GM12874 (cell line): Measurements from ENCODE around the gene SGTA.

Source experiments
- CTCF ChIP-seq: IDR thresholded peaks from 2 replicates; pipeline ENCODE4 v1.5.1; 2011; ENCODE audit warnings: low read depth, mild to moderate bottlenecking, control low read depth, low read length, moderate library complexity; ENCODE audit not compliant: insufficient read depth

Gene SGTA

GRCh38 chr19:2793126-2793525 is 10.1 kb upstream of the SGTA start:
- TF ChIP-seq CTCF, result no peak

DNA sequence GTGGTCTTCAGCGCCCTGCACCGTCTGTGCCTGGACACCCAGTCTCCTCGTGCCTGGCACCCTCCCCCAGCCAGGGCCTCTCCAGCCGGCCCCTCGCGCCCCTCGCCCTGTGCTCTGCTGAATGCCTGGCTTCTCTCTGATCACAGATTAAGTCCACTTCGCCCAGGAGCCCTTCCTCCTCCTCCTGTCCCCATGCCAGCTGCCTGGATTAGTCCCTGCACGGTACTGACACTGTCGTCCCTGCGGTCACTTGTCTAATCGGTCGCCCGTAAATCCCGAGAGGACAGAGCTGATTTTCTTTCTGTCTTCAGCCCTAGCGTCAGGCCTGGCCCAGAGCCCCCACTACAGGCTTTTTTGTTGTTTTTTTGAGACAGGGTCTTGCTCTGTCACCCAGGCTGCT is 8.8 kb upstream of the SGTA start:
- no peak for TF ChIP-seq CTCF

- no peak for TF ChIP-seq CTCF
Measured at GRCh38 chr19:2791440-2791839, 8.4 kb upstream of the SGTA start.

DNA sequence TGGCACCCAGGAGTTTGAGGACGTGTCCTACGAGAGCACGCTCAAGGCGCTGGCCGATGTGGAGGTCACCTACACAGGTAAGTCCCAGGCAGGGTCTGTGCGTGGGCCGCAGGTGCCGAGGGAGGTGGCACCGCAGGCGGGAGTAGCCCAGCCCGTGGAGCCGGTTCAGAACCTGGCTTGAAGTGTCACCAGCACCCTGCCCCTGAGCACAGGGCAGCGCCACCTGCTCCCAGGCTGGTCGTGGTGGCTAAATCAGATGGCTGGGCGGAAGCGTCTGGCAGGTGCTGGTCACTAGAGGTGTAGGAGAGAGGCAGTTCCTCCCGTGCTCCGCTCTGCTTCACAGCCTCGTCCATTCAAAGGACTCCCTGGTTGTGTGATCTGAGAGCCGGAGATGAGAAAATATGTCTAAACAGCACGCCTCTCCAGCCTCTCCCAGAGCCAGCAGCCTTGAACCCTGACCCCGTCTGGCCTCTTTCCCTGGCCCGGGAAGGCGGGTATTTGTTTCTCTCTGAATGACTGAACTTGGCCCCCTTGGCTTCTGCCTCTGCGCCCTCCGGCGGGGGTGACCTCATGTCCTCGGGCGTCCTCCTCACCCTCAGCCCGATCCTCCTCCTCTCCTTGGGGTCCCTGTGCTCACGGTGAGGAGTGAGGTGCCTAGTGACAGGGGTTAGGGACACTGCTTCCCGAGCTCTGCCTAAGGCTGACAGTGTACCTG is 7.6 kb upstream of the SGTA start:
- no peak for TF ChIP-seq CTCF

- TF ChIP-seq CTCF, result no peak
Measured at GRCh38 chr19:2790194-2790556, 7.1 kb upstream of the SGTA start.

DNA sequence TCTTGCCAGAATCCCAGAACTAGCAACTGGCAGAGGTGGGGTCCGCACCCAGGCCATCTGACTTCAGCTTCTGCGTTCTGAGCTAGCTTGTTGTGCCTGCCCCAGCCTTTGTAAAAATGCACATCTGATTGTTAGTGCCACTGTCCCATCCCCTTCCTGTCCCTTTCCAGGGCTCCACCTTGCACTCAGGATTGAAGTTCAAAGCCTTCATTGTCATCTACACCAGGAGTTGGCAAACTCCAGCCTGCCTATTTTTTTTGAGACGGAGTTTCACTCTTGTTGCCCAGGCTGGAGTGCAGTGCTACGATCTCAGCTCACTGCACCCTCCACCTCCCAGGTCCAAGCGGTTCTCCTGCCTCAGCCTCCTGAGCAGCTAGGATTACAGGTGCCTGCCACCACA is 5.2 kb upstream of the SGTA start:
- no peak for TF ChIP-seq CTCF

- no peak for TF ChIP-seq CTCF
Measured at GRCh38 chr19:2787115-2787514, 4.0 kb upstream of the SGTA start.
